Right renal pelvis (tissue), 4 donors: ENCODE data around the gene TK2. TPM values are rescaled to one million over a fixed set of nuclear protein-coding genes. Genes with fewer than 3 reads are reported as not detected.
A peak's percentile ranks its signal among the peaks of the same experiment; 100 is the strongest.
"Not testable (repeated sequence)": the region's sequence is repeated elsewhere in the genome, so short reads cannot be mapped to it uniquely, and the experiment has no call there.

ENCODE experiments used
- DNase-seq, 4 donors: peaks; one replicate each; pipeline ENCODE4 v3.0.0-alpha.2; 2013; ENCODE audit warnings: low read depth in 4 of 4, low spot score in 3 of 4, missing footprints in 1 of 4
- polyA plus RNA-seq, 4 donors: library from polyadenylated mRNA; unstranded; fragments of 120-200 nt; gene quantifications; one replicate each; pipeline ENCODE4 v1.2.1, GENCODE V29; 2013; ENCODE audit not compliant: insufficient read length in 4 of 4

Gene TK2
- polyA plus RNA-seq, 4 donors = 31.8 to 46.7 (median 37.9) TPM

GRCh38 chr16:66574531-66574930 is 24.6 kb upstream of the TK2 start:
- no peak for DNase-seq

DNA sequence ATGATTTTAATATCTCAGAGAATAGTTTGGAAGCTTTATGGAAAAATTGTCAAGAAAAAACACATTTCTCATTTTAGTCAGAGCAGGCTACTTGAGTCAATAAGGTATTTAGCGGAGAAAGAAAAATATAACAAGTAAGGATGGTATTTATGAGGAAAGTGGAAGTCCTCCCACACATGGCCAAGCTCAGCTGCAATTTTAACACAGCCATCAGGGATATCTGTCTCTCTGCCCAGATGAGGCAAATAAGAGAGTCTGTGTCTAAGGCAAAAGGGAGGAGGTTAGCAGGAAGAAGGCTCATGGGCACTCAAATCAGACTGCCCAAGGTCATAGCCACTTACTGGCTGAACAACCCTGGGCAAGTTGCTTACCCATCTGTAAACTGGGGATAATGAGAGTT is 24.2 kb upstream of the TK2 start:
- DNase-seq = no peak

GRCh38 chr16:66572356-66572755 is 22.4 kb upstream of the TK2 start:
- DNase-seq = no peak

DNA sequence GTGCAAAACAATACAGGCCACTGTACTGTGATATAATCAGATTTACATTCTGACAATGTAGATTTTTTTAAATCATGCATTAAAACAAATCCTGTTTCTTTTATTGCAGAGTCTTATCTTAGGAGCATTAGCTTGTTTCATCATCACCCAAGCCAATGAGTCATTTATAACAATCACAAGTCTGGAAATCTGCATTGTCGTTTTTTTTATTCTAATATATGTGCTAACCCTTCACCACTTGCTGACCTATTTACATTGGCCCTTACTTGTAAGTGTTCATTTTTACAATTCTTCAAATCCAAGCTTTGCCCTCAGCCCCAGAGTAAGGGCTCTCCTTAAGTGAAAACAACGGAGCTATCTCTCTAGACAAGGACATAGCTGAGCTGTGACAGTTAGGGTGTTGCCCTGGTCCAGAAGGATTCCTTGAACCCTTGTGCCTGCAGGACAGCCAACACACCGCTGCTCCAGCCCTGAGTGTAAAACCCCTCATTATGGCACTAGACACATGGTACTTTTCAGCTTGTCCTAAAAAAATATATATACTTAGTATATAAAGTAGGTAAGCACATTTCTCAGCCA is 20.0 kb upstream of the TK2 start:
- DNase-seq = no peak

DNA sequence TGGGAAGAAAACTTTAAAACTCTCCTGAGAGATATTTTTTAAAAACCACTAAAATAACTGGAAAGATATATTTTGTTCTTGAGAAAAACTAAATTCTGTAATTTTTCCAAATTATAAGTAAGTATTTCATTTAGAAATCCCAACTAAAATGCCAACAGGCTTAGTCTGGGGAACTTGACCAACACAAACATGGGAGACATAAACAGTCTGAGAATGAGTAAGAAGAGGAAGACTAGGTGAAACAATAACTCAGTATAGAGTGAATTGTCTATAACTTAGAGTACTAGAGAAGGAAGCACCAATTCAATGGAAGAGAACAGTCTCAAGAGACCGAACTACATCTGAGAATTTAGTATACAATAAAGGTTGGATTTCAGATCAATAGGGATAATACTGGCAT is 19.2 kb upstream of the TK2 start:
- DNase-seq = no peak

DNA sequence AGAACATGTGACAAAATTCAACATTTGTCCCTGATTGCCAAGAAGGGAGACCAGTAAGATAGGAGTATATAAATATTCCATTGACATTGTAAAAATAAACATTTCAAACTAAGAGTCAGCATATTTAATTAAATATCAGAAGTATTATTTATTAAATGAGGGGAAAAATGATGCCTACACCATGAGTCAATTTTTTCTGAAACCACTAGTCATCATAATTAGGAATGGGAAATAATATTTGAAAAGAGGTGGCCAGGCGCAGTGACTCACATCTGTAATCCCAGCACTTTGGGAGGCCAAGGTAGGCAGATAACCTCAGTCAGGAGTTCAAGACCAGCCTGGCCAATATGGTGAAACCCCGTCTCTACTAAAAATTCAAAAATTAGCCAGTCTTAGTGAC is 18.4 kb upstream of the TK2 start:
- DNase-seq = no peak

DNA sequence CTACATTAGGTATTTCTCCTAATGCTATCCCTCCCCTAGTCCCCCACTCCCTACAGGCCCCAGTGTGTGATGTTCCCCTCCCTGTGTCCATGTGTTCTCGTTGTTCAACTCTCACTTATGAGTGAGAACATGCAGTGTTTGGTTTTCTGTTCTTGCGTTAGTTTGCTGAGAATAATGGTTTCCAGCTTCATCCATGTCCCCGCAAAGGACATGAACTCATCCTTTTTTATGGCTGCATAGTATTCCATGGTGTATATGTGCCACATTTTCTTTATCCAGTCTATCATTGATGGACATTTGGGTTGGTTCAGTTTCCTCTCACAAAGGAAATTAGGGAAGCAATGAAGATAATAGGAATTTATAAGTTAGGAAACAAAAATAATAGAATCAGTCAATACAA is 17.3 kb upstream of the TK2 start:
- not testable (repeated sequence) for DNase-seq

- no peak for DNase-seq
These were observed 16.4 kb upstream of the TK2 start, which contains the start of gene CMTM1 for GRCh38 chr16:66566051-66566901. Gene CMTM1 (plus strand): TSS chr16:66566439. CDS start chr16:66566514, 75 bp downstream.

- no peak for DNase-seq
These were observed 13.8 kb upstream of the TK2 start for GRCh38 chr16:66563574-66564334.

DNA sequence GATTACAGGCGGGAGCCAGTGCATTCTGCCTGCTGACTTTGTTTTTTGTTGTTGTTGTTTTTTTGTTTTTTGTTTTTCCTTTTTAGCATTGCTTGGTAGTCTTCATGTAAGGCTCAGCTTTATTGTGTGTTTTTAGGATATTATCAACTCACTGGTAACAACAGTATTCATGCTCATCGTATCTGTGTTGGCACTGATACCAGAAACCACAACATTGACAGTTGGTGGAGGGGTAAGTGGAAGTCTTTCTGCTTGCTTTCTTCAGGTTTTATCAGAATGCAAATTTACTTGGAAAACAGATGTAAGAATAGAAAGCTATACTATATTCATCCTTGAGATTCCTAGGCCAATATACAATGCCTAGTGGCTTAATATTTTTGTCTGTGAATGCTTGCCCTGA is 13.1 kb upstream of the TK2 start:
- DNase-seq = no peak

GRCh38 chr16:66562409-66562808 is 12.5 kb upstream of the TK2 start:
- DNase-seq = no peak

DNA sequence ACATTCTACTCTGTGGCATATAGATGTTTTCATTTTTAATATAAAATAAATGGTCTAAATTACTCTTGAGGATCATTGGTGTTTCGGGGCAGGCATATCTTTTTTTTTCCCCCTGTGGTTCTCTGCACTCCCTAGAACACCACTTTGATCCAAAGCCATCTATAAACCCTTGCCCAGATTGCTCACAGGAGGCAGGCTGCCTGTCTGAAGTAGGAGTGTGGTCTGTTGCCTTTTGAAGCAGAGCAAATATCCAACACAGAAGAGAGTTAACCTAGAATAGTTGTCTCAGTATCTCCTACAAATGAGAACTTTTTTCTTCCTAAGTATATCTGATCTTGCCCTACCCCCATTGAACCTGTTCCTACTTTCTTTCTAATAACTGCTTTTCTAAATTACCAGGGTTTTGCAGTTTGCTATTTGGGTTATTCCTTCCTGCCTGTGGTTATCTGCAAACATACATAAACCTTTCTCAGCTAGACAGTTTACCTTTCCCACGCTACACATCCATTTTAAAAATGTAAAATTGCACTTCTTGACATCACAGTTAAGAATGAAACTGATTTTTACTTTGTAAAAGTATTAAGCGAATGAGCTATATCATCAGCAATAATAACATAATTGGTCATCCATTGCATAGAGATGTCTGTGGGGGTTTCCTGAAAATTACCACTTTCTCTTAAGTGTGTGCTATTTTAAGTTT is 11.6 kb upstream of the TK2 start:
- DNase-seq = no peak

DNA sequence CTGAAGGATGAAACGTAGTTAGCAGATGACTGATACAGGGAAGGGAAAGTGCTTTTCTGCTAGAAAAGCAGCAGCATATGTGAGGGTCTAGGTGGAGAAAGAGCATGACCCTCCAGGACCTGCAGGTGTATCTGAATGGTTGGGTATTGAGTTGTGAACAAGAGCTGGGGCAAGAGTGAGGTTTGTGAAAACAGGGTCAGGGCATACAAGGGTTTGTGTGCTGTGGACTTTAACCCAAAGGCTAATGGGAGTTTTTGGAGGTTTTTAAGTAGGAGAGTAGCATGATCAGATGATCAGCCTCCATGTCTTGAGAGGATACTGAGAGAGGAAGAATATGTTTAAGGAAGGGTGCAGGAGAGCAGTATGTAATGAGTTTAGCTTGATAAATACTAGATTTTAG is 10.2 kb upstream of the TK2 start:
- DNase-seq = no peak

DNA sequence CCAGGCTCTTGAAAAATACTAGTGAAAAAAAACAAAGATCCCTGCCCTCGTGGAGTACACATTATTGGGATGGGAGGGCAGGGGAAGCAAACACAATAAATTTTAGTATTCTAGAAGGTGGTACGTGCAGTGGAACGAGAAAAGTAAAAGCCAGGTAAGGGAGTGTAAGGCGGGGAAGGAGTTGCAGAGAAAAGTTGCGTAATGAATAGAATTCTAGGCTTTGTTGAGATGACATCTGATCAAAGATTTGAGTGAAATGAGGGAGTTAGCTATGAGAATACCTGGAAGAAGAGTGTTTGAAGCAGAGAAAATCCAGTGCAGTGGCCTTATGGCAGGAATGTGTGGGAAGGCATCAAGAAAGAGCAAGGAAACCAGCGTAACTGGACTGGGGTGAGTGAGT is 4.6 kb upstream of the TK2 start:
- no peak for DNase-seq

- no peak for DNase-seq
These were observed 4.1 kb upstream of the TK2 start for GRCh38 chr16:66554021-66554420.

- no peak for DNase-seq
These were observed 3.3 kb upstream of the TK2 start for GRCh38 chr16:66553223-66553622.

GRCh38 chr16:66552286-66553177 is 2.6 kb upstream of the TK2 start, which contains the start of gene CKLF:
Gene CKLF (plus strand): TSS chr16:66552576. CDS start chr16:66552716, 140 bp downstream.
- DNase-seq = peak; percentile 82 to 94 (median 86)

DNA sequence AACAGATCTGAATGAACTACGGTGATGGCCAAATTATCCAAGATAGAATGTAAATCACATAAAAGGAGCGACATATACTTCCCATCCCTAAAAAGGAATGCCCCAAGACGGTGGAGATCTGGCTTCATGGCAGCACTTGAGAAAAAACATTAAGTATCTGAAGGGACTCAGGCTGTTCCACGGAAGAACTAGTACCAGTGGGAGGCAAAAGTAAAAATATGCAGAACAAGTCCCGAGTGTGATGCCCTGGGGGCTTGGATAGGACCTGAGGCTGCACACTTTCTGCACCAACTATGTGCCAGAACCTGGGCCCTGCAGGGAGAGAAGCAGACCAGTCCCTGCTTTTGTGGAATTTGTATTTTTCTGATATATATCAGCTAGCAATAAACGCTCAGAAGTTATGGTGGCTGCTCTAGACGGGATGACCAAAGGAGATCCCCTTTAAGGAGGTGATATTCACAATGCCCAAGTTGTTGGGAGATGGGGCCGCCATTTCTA is 1.9 kb upstream of the TK2 start:
- no peak for DNase-seq

GRCh38 chr16:66551348-66551759 is 1.4 kb upstream of the TK2 start:
- DNase-seq = no peak

- no peak for DNase-seq
These were observed 1.1 kb downstream of the TK2 start for GRCh38 chr16:66548868-66549267.
